C4-2B (cell line): Measurements from ENCODE around the gene CDRT4.

Experiments
- CTCF ChIP-seq: fragments of 450-650 bp; conservative IDR thresholded peaks from 2 replicates; pipeline ENCODE4 v1.5.1; 2017; ENCODE audit warnings: mild to moderate bottlenecking
- ZFX ChIP-seq: fragments of 450-650 bp; IDR thresholded peaks from 2 replicates; pipeline ENCODE4 v1.6.1; 2017

- TF ChIP-seq CTCF (no peak), ZFX (no peak)
These were observed 15.7 kb downstream of the CDRT4 start for GRCh38 chr17:15451680-15452079.
